ENCODE results near the gene KPNB1. TPM values are rescaled to one million over a fixed set of nuclear protein-coding genes. Genes with fewer than 3 reads are reported as not detected.

The KPNB1 gene
- total and polyA plus RNA-seq, 10 donors: 37.0 to 331 (median 250) TPM

- peaks cover 0 to 39% (median 27%) of the 10 kb centered on the region in 6 donors for H3K36me3 ChIP-seq
- intact Hi-C loops (cut with DNase I; ENCODE audit: low total_unique reads): no loop called here
- DNase-seq: peak; percentile 91
- TF ChIP-seq POLR2AphosphoS5 (IDR thresholded peaks at IDR 0.05) (no peak), CTCF (IDR thresholded peaks at IDR 0.05 in 8 of 11, conservative IDR thresholded peaks at IDR 0.05 in 3 of 11) (peak in 2 of 11 experiments; percentile 3 to 4), POLR2A (IDR thresholded peaks at IDR 0.05) (peak in 1 of 3 donors; percentile 37)
- no peaks in the 10 kb centered on the region for H3K27me3 ChIP-seq (replicated peaks in 1 of 7)
- H3K27ac ChIP-seq: peak overlapping the region; percentile 87 to 98 (median 95)
- H3K4me1 ChIP-seq: peaks cover 32 to 81% (median 65%) of the 10 kb centered on the region in 6 donors
- peak overlapping the region; percentile 94 to 99 (median 98) for H3K4me3 ChIP-seq
- no peaks in the 10 kb centered on the region for H3K9me3 ChIP-seq
- 1% methylated on average over 17 to 48 of the region's 48 CpGs for WGBS, 5 donors
Observed at GRCh38 chr17:47649972-47650524, 329 bp downstream of the KPNB1 start.

GRCh38 chr17:47650525-47651522, 1.1 kb downstream of the KPNB1 start:
- 1 to 4% (median 2%) methylated on average over 18 to 38 of the region's 39 CpGs for WGBS, 5 donors
- peaks cover 0 to 46% (median 33%) of the 10 kb centered on the region in 6 donors for H3K36me3 ChIP-seq
- TF ChIP-seq POLR2AphosphoS5 (IDR thresholded peaks at IDR 0.05): peak; percentile 66 to 86 (median 82)
- peak in 1 of 11 experiments; percentile 13 for TF ChIP-seq CTCF (IDR thresholded peaks at IDR 0.05 in 8 of 11, conservative IDR thresholded peaks at IDR 0.05 in 3 of 11)
- TF ChIP-seq POLR2A (IDR thresholded peaks at IDR 0.05): no peak
- DNase-seq: peak; percentile 98
- no peaks in the 10 kb centered on the region for H3K27me3 ChIP-seq (replicated peaks in 1 of 7)
- intact Hi-C loops (cut with DNase I; ENCODE audit: low total_unique reads): no loop called here
- peak overlapping the region; percentile 94 to 99 (median 98) for H3K4me3 ChIP-seq
- H3K4me1 ChIP-seq: peaks cover 32 to 86% (median 70%) of the 10 kb centered on the region in 6 donors
- H3K9me3 ChIP-seq: no peaks in the 10 kb centered on the region
- peak overlapping the region; percentile 87 to 98 (median 95) for H3K27ac ChIP-seq

GRCh38 chr17:47651704-47652103, 2.0 kb downstream of the KPNB1 start:
- H3K4me1 ChIP-seq: peaks cover 32 to 86% (median 73%) of the 10 kb centered on the region in 6 donors
- 26 to 51% (median 44%) methylated on average over 2 of the region's 2 CpGs for WGBS, 5 donors
- H3K9me3 ChIP-seq: no peaks in the 10 kb centered on the region
- intact Hi-C loops (cut with DNase I; ENCODE audit: low total_unique reads): no loop called here
- peak overlapping the region in 6 of 8 donors; percentile 32 to 98 (median 96) for H3K27ac ChIP-seq
- no peak for DNase-seq
- no peak for TF ChIP-seq CTCF (IDR thresholded peaks at IDR 0.05 in 8 of 11, conservative IDR thresholded peaks at IDR 0.05 in 3 of 11)
- TF ChIP-seq POLR2A (IDR thresholded peaks at IDR 0.05): no peak
- no peak for TF ChIP-seq POLR2AphosphoS5 (IDR thresholded peaks at IDR 0.05)
- H3K27me3 ChIP-seq (replicated peaks in 1 of 7): no peaks in the 10 kb centered on the region
- peaks cover 0 to 55% (median 42%) of the 10 kb centered on the region in 6 donors for H3K36me3 ChIP-seq
- peak overlapping the region in 2 of 8 donors; percentile 96 to 98 for H3K4me3 ChIP-seq

Data from spleen (tissue), 11 donors.